PC-3 (cell line): ENCODE measurements around the gene TCERG1L. TPM values are rescaled to one million over a fixed set of nuclear protein-coding genes. Genes with fewer than 3 reads are reported as not detected.

Experiments used
- ATAC-seq: fragments of 200-7000 bp; cut with Tn5 transposase; 2 replicates; pipeline ENCODE4 v1.9.1; 2020; ENCODE audit warnings: mild to moderate bottlenecking, moderate library complexity
- BruUV-seq: library from RNA; stranded (reverse); fragments of 400-500 nt; replicated peaks from 2 replicates; lab custom pipeline; 2021; lab: Mats Ljungman, UMichigan
- CTCF ChIA-PET: fragments of 300-600 bp; sonication (Branson Sonifier 250); formaldehyde crosslinking; loops from one replicate; lab custom pipeline; 2022; ENCODE audit warnings: antibody characterized with exemption; lab: Charles Lee
- POLR2A ChIA-PET: fragments of 300-600 bp; sonication (Branson Sonifier 250); formaldehyde crosslinking; loops from one replicate; lab custom pipeline; 2022; ENCODE audit warnings: antibody characterized with exemption; ENCODE audit not compliant: unreplicated experiment; lab: Charles Lee
- DNase-seq: peaks from one replicate; pipeline ENCODE4 v3.0.0-alpha.2; 2015
- H2AFZ ChIP-seq: fragments of 300-600 bp; sonication (generic); 2 replicates; pipeline ENCODE4 v1.6.0; 2016; ENCODE audit warnings: antibody characterized with exemption, low read length
- H3F3A ChIP-seq: fragments of 300-600 bp; sonication (generic); one replicate; pipeline ENCODE4 v1.6.0; 2017; ENCODE audit warnings: antibody characterized with exemption, low read length, control low read depth, mild to moderate bottlenecking; ENCODE audit not compliant: unreplicated experiment
- H3K27ac ChIP-seq: fragments of 300-600 bp; sonication (generic); 2 replicates; pipeline ENCODE4 v1.5.1; 2016; ENCODE audit warnings: mild to moderate bottlenecking, low read length
- H3K27me3 ChIP-seq: fragments of 300-600 bp; sonication (generic); 2 replicates; pipeline ENCODE4 v1.6.1; 2016; ENCODE audit warnings: low read length, mixed read lengths
- H3K36me3 ChIP-seq: fragments of 300-600 bp; sonication (generic); 2 replicates; pipeline ENCODE4 v1.6.1; 2016; ENCODE audit warnings: low read depth, mixed run types, low read length, mixed read lengths
- H3K4me1 ChIP-seq: fragments of 300-600 bp; sonication (generic); 2 replicates; pipeline ENCODE4 v1.5.1; 2016; ENCODE audit warnings: low read length; ENCODE audit not compliant: insufficient read depth
- H3K4me2 ChIP-seq: fragments of 300-600 bp; sonication (generic); 2 replicates; pipeline ENCODE4 v1.6.0; 2016; ENCODE audit warnings: low read length
- H3K4me3 ChIP-seq: fragments of 300-600 bp; sonication (generic); 2 replicates; pipeline ENCODE4 v1.5.1; 2016; ENCODE audit warnings: mild to moderate bottlenecking, low read length, mixed read lengths
- H3K79me2 ChIP-seq: fragments of 300-600 bp; sonication (generic); 2 replicates; pipeline ENCODE4 v1.6.1; 2017; ENCODE audit warnings: low read length, mixed read lengths
- H3K9ac ChIP-seq: fragments of 300-600 bp; sonication (generic); 2 replicates; pipeline ENCODE4 v1.6.0; 2016; ENCODE audit warnings: mild to moderate bottlenecking, low read length
- H3K9me2 ChIP-seq: fragments of 300-600 bp; sonication (generic); replicated peaks from 2 replicates; pipeline ENCODE4 v1.6.1; 2016; ENCODE audit warnings: mixed run types, low read length, mixed read lengths
- H3K9me3 ChIP-seq: fragments of 300-600 bp; sonication (generic); 2 replicates; pipeline ENCODE4 v1.6.1; 2016; ENCODE audit warnings: low read length, mixed read lengths
- H4K20me1 ChIP-seq: fragments of 300-600 bp; sonication (generic); 2 replicates; pipeline ENCODE4 v1.6.1; 2016; ENCODE audit warnings: low read length, mixed read lengths
- EZH2 ChIP-seq: fragments of 300-600 bp; sonication (generic); IDR thresholded peaks from one replicate; pipeline ENCODE4 v1.6.1; 2017; ENCODE audit warnings: antibody characterized with exemption, mild to moderate bottlenecking, low read length; ENCODE audit not compliant: unreplicated experiment
- EZH2phosphoT487 ChIP-seq: fragments of 300-600 bp; sonication (generic); IDR thresholded peaks from 2 replicates; pipeline ENCODE4 v1.6.1; 2018; ENCODE audit warnings: mild to moderate bottlenecking, antibody characterized with exemption, low read length, borderline replicate concordance
- intact Hi-C: fragments of 100-400 bp; cut with micrococcal nuclease; formaldehyde crosslinking; loops from 2 replicates; pipeline ENCODE4 v1.9.0; 2023
- total RNA-seq: library from RNA; depleted of rRNA; stranded (reverse); fragments of >200 nt; gene quantifications from 2 replicates; pipeline ENCODE4 v1.2.3, GENCODE V29; 2014
- TF ChIP-seq, protein P1 (sequence below): fragments of 300-600 bp; sonication (generic); conservative IDR thresholded peaks from 2 replicates; pipeline ENCODE4 v1.5.1; 2017; ENCODE audit warnings: antibody characterized with exemption, low read depth, mild to moderate bottlenecking, low read length

The TCERG1L gene
- total RNA-seq, 1 experiment from 2014 or later, result not detected

DNA sequence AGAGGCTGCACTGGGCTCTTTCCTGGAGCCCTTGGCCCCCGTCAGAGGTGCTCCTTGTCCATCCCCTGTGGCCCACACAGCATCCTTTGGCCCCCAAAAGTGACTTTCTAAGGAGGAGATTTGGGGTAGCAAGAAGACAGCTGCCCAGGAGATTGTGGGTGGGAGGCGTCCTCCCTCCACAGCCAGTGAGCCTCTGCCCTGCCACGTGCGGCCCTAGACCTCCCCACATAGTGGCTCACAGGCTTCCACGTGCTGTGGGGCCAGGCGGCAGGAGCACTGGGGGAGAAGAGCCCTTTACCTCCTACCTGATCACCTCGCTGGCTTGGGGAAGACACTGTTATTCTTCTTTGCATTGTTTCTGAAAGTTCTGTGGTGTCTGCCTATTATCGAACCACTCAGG lies 178.8 kb downstream of the TCERG1L start:
- ChIA-PET POLR2A (no interaction called here), CTCF (no interaction called here)
- no peaks in the 10 kb centered on the region for H3F3A ChIP-seq
- no peak for ATAC-seq
- no peaks in the 10 kb centered on the region for H3K36me3 ChIP-seq
- intact Hi-C loops, result no loop called here
- no peak overlapping the region for H3K4me3 ChIP-seq
- H3K79me2 ChIP-seq, result no peaks in the 10 kb centered on the region
- H3K4me2 ChIP-seq, result no peak overlapping the region
- no peaks in the 10 kb centered on the region for H3K9me3 ChIP-seq
- H4K20me1 ChIP-seq, result no peaks in the 10 kb centered on the region
- H3K27me3 ChIP-seq, result no peaks in the 10 kb centered on the region
- H2AFZ ChIP-seq, result no peak overlapping the region
- BruUV-seq, result no TSS peak
- H3K4me1 ChIP-seq, result no peaks in the 10 kb centered on the region
- DNase-seq, result no peak
- no peaks in the 10 kb centered on the region for H3K9me2 ChIP-seq
- no peak overlapping the region for H3K9ac ChIP-seq
- TF ChIP-seq EZH2, result no peak
- TF ChIP-seq, protein P1, sequence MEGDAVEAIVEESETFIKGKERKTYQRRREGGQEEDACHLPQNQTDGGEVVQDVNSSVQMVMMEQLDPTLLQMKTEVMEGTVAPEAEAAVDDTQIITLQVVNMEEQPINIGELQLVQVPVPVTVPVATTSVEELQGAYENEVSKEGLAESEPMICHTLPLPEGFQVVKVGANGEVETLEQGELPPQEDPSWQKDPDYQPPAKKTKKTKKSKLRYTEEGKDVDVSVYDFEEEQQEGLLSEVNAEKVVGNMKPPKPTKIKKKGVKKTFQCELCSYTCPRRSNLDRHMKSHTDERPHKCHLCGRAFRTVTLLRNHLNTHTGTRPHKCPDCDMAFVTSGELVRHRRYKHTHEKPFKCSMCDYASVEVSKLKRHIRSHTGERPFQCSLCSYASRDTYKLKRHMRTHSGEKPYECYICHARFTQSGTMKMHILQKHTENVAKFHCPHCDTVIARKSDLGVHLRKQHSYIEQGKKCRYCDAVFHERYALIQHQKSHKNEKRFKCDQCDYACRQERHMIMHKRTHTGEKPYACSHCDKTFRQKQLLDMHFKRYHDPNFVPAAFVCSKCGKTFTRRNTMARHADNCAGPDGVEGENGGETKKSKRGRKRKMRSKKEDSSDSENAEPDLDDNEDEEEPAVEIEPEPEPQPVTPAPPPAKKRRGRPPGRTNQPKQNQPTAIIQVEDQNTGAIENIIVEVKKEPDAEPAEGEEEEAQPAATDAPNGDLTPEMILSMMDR, result no peak
- TF ChIP-seq EZH2phosphoT487, result no peak
- no peak overlapping the region for H3K27ac ChIP-seq

DNA sequence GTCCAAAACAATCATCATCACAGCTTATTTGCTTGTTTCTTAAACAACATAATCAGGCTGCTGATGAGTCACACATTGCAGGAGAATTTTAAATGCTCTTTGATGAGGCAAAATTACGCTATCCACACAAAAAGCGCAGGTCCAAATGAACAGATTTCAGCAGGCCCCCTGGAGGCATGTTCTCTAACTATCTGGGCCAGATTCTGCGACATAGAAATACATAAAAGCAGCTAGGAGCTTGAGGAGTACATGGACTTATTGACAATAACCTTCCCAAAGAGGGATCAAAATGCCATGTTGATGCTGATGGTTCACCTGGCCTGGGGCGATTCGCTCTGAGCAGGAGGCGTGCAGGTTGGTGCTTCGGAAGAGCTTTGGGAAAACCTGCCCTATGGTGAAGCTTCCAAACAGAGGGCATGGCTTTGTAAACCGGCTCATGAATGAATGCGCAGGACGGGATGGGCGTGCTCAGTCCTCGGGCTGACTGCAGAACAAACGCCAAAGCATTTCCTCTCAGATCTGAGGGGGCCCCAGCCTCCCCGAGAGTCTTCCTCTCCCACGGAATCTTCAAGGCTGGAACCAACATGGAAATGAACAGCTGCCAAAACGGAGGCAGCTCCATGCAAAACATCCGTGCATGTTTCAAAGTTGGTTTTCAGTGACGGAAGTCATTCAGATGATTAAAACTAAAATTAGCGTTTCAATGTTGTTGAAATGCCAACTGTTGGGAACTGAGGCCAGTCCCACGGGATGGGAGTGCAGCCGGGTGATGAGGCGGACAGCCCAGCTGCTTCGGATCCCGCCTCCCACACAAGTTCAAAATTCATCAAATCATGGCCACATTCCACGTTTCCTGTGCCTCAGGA lies 179.6 kb downstream of the TCERG1L start:
- H3K4me1 ChIP-seq, result no peaks in the 10 kb centered on the region
- H3F3A ChIP-seq, result no peaks in the 10 kb centered on the region
- no peak overlapping the region for H2AFZ ChIP-seq
- H3K36me3 ChIP-seq, result no peaks in the 10 kb centered on the region
- no peak overlapping the region for H3K9ac ChIP-seq
- BruUV-seq, result no TSS peak
- H3K9me3 ChIP-seq, result no peaks in the 10 kb centered on the region
- ChIA-PET CTCF (no interaction called here), POLR2A (no interaction called here)
- H3K4me3 ChIP-seq, result no peak overlapping the region
- no peak overlapping the region for H3K4me2 ChIP-seq
- H4K20me1 ChIP-seq, result no peaks in the 10 kb centered on the region
- H3K79me2 ChIP-seq, result no peaks in the 10 kb centered on the region
- H3K9me2 ChIP-seq, result no peaks in the 10 kb centered on the region
- H3K27ac ChIP-seq, result no peak overlapping the region
- ATAC-seq (no peak), DNase-seq (no peak)
- TF ChIP-seq, protein P1, result no peak
- no peak for TF ChIP-seq EZH2phosphoT487
- TF ChIP-seq EZH2, result no peak
- intact Hi-C loops, result no loop called here
- H3K27me3 ChIP-seq, result no peaks in the 10 kb centered on the region

DNA sequence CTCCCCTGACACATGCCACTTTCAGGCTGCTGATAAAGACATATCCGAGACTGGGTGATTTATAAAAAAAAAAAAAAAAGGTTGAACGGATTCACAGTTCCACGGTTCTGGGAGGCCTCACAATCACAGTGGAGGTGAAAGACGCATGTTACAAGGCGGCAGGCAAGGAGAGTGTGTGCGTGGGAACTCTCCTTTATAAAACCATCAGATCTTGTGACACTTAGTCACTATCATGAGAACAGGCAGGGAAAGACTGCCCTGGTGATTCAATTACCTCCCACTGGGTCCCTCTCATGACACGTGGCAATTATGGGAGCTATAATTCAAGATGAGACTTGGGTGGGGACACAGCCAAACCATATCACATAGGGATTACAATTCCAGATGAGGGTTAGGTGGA lies 181.5 kb downstream of the TCERG1L start:
- TF ChIP-seq EZH2phosphoT487, result no peak
- no peak for TF ChIP-seq EZH2
- TF ChIP-seq, protein P1, result no peak
- Histone ChIP-seq H3K9me2 (no peaks in the 10 kb centered on the region), H3K27me3 (no peaks in the 10 kb centered on the region), H3F3A (no peaks in the 10 kb centered on the region), H2AFZ (no peak overlapping the region), H3K4me3 (no peak overlapping the region), H3K36me3 (no peaks in the 10 kb centered on the region), H4K20me1 (no peaks in the 10 kb centered on the region), H3K27ac (no peak overlapping the region), H3K4me1 (no peaks in the 10 kb centered on the region), H3K4me2 (no peak overlapping the region), H3K79me2 (no peaks in the 10 kb centered on the region), H3K9me3 (no peaks in the 10 kb centered on the region), H3K9ac (no peak overlapping the region)
- intact Hi-C loops, result no loop called here
- no peak for DNase-seq
- ATAC-seq, result no peak
- BruUV-seq, result no TSS peak
- ChIA-PET CTCF (no interaction called here), POLR2A (no interaction called here)
